GM20000 (cell line): ENCODE results near the gene RAB41.
"Not testable (repeated sequence)": the region's sequence is repeated elsewhere in the genome, so short reads cannot be mapped to it uniquely, and the experiment has no call there.

ENCODE experiments used
- DNase-seq: peaks from one replicate; pipeline ENCODE4 v3.0.0; 2012; ENCODE audit warnings: low spot score
- CTCF ChIP-seq: IDR thresholded peaks from 2 replicates; pipeline ENCODE4 v1.5.1; 2012; ENCODE audit warnings: mild to moderate bottlenecking, control low read depth; ENCODE audit errors: extremely low read depth, missing control alignments

RAB41 gene

GRCh38 chrX:70264784-70265183 is 17.2 kb upstream of the RAB41 start:
- no peak for TF ChIP-seq CTCF
- DNase-seq, result no peak

GRCh38 chrX:70268034-70268433 is 13.9 kb upstream of the RAB41 start, which contains the start of gene ARR3:
ARR3 (plus strand) TSS chrX:70268334; CDS start chrX:70269386, 1,052 bp downstream.
- no peak for DNase-seq
- TF ChIP-seq CTCF, result no peak

GRCh38 chrX:70274029-70274428 is 7.9 kb upstream of the RAB41 start:
- DNase-seq, result not testable (repeated sequence)

GRCh38 chrX:70279081-70279480 is 2.9 kb upstream of the RAB41 start:
- DNase-seq, result no peak
- TF ChIP-seq CTCF, result no peak

GRCh38 chrX:70280573-70280972 is 1.4 kb upstream of the RAB41 start:
- no peak for DNase-seq
- no peak for TF ChIP-seq CTCF

GRCh38 chrX:70289168-70289792 is 7.3 kb downstream of the RAB41 start:
- no peak for DNase-seq
- TF ChIP-seq CTCF, result no peak

- no peak for TF ChIP-seq CTCF
- peak; percentile 90 for DNase-seq
Observed at GRCh38 chrX:70289793-70290770, 8.1 kb downstream of the RAB41 start, which contains the start of the genes KIF4A and PDZD11. KIF4A (plus strand) TSS chrX:70290104; CDS start chrX:70290459, 355 bp downstream. PDZD11 (minus strand) TSS chrX:70289927; CDS start chrX:70289341, 586 bp downstream.
